HFF-Myc (cell line): ENCODE measurements around the gene SPTLC1.
"Not testable (repeated sequence)": the region's sequence is repeated elsewhere in the genome, so short reads cannot be mapped to it uniquely, and the experiment has no call there.

Source experiments
- DNase-seq: peaks from one replicate; pipeline ENCODE4 v3.0.0-alpha.2; 2011; ENCODE audit warnings: low read depth; ENCODE audit errors: extremely low read depth
- H3K4me3 ChIP-seq: replicated peaks from 2 replicates; pipeline ENCODE4 v1.5.1; 2011; ENCODE audit warnings: low read depth, mild to moderate bottlenecking, control low read depth, low read length
- TF ChIP-seq, protein P1 (sequence below): IDR thresholded peaks from 2 replicates; pipeline ENCODE4 v1.5.1; 2012; ENCODE audit warnings: mild to moderate bottlenecking, low read depth, low read length, control low read depth; ENCODE audit errors: missing control alignments

The SPTLC1 gene

DNA sequence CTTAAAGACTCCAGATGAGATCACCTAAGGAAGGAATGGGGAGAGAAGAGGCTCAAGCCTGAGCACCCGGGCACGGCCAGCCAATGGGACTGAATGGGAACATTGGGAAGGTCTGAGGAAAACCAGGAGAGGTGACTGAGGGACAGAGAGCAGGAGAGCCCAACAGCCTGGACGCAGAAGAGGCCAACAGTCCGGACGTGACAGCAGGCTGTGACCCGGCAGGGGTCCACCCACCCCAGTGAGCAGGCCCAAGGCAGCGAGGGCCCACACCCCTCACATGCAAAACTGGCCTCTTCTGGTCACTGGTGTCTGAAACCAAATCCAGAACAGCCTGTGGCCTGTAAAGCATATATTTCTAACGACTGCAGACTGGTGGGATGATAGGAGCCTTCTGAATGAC, 7.6 kb upstream of the SPTLC1 start:
- no peak overlapping the region for H3K4me3 ChIP-seq
- TF ChIP-seq, protein P1, sequence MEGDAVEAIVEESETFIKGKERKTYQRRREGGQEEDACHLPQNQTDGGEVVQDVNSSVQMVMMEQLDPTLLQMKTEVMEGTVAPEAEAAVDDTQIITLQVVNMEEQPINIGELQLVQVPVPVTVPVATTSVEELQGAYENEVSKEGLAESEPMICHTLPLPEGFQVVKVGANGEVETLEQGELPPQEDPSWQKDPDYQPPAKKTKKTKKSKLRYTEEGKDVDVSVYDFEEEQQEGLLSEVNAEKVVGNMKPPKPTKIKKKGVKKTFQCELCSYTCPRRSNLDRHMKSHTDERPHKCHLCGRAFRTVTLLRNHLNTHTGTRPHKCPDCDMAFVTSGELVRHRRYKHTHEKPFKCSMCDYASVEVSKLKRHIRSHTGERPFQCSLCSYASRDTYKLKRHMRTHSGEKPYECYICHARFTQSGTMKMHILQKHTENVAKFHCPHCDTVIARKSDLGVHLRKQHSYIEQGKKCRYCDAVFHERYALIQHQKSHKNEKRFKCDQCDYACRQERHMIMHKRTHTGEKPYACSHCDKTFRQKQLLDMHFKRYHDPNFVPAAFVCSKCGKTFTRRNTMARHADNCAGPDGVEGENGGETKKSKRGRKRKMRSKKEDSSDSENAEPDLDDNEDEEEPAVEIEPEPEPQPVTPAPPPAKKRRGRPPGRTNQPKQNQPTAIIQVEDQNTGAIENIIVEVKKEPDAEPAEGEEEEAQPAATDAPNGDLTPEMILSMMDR = no peak
- no peak for DNase-seq

DNA sequence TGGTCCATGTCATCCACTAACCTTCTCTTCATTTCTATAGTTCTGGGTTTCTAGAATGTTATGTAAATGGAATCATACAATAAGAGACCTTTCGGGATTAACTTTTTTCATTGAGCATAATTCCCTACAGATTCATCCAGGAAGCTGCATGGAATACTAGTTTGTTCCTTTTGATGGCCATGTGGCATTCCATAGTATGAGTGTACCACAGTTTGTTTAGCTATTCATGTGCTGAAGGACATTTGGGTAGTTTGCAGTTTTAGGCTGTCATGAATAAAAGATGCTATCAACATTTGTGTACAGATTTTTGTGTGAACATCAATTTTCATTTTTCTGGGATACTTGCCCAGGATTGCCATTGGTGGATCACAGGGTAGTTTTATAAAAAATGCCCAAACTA, 6.8 kb upstream of the SPTLC1 start:
- TF ChIP-seq, protein P1 = no peak
- DNase-seq = no peak
- H3K4me3 ChIP-seq = no peak overlapping the region

DNA sequence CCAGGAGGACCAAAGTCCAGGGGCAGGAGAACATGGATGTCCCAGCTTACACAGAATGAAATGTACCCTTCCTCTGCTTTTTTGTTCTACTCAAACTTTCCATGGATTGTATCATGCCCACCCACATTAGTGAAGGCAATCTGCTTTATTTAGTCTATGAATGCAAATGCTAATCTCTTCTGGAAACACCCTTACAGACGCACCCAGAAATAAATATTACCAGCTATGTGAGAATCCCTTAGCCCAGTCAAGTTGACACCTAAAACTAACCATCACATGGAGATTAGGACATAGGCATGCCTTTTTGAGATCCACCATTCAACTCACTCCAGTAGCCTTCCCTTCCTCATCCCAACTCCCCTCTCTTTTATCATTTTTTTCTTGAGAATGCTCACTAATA, 6.1 kb upstream of the SPTLC1 start:
- DNase-seq = no peak
- TF ChIP-seq, protein P1 = no peak
- no peak overlapping the region for H3K4me3 ChIP-seq

DNA sequence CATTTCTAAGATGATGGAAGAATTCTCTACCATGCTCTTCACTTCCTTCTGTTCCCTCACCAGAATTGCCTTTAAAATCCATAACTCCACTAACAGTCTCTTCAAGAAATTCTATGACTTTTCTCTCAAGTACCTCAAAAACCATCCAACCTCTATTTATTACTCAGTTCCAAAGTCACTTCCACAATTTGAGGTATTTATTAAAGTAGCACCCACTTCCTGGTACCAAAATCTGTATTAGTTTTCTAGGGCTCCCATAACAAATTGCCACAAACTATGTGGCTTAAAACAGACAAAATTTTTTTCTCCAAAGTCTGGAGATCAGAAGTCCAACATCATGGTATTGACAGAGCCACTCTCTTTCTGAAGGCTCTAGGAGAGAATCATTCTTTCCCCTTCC, 4.9 kb upstream of the SPTLC1 start:
- H3K4me3 ChIP-seq = no peak overlapping the region
- DNase-seq = no peak
- TF ChIP-seq, protein P1 = no peak

DNA sequence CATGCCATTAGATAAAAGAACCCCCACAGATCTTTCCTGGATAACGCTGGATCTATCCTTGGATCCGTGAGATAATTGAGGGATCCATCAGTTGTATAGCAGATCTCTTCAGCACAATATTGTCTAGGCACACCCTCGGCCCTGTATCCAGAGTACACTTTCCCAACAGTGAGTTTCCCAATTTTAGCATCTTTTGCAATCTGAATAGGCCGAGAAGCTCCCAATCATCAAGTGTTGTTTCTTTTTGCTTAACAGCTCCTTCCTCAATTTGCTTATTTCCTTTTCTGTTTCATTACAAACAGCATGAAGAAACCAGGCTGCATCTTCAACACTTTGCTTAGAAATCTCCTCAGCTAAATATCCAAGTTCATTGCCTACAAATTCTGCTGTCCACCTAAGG, 4.4 kb upstream of the SPTLC1 start:
- DNase-seq = no peak
- H3K4me3 ChIP-seq = no peak overlapping the region
- TF ChIP-seq, protein P1 = no peak

DNA sequence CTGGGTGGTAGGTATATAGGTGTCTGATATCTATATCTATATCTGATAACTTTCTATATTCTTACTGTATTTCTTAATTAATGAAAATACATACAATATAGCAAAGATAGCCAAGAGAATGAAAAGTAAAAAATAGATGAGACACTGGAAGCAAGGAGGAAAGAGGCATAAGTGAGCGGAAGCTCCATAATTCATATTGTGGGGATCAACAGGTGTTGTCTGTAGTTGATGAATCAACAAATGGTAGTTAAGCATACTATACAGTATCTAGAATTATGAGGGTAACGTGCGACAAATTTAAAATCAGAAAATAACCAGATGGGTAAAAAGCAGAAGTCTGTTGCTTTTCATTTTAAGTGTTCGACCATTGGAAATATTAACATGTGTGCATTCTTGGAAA, 7.1 kb downstream of the SPTLC1 start:
- no peak overlapping the region for H3K4me3 ChIP-seq
- TF ChIP-seq, protein P1 = no peak
- DNase-seq = no peak

DNA sequence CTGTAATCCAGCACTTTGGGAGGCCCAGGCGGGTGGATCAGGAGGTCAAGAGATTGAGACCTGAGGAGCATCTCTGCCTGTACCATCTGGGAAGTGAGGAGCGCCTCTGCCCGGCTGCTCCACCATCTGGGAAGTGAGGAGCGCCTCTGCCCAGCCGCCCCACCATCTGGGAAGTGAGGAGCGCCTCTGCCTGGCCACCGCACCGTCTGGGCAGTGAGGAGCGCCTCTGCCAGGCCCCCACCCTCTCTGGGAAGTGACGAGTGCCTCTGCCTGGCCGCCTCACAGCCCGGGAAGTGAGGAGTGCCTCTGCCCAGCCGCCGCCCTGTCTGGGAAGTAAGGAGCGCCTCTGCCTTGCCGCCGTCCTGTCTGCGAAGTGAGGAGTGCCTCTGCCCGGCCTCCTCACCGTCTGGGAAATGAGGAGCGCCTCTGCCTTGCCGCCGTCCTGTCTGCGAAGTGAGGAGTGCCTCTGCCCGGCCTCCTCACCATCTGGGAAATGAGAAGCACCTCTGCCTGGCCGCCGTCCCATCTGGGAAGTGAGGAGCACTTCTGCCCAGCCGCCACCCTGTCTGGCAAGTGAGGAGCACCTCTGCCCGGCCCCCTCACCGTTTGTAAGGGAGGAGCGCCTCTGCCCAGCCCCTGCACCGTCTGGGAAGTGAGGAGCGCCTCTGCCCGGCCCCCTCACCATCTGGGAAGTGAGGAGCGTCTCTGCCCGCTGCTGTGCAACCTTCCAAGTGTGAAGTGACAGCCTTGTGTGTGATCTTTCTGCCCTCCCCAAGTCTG, 9.6 kb downstream of the SPTLC1 start:
- DNase-seq, H3K4me3 ChIP-seq: not testable (repeated sequence)

DNA sequence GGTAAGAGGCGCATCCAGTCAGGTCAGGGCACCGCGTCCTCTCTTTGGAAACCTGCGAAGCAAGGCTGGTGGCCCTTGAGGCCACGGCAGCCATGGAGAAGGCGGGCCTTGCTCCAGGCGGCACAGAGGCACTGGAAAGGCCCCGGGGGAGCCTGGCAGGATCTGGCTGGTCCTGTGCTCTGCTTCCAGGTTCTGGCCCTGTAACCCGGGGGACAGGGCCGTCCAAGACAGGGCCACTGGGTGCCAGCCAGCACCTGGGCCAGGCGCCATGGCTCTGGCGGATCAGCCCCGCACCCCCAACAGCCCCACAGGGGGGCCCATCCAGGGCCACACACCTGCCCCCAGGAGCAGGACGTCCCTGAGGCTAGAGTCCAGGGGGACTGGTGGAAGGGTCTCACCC, 11.6 kb downstream of the SPTLC1 start:
- not testable (repeated sequence) for H3K4me3 ChIP-seq, DNase-seq
